ENCODE data around the gene CACNB2.

CACNB2 gene

DNA sequence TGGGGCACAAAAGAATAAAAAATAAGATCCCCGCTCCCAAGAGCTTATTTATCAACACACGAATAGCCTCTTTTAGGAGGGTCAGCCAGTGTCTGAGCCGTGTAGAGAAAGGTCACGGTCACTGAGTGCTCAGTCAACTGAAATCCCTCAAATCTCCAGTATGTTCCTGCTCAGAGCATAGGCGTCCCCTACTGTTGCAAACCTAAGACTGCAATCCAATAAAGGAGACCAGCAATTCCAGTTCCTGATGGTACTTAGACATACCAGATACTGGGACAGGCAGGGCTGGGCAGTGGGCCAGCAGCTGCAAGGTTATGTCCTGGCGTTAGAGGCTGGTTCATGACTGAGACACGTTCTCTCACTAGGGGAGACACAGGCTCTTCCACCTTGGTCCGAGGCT lies 93.6 kb downstream of the CACNB2 start:
- no peak for DNase-seq

DNA sequence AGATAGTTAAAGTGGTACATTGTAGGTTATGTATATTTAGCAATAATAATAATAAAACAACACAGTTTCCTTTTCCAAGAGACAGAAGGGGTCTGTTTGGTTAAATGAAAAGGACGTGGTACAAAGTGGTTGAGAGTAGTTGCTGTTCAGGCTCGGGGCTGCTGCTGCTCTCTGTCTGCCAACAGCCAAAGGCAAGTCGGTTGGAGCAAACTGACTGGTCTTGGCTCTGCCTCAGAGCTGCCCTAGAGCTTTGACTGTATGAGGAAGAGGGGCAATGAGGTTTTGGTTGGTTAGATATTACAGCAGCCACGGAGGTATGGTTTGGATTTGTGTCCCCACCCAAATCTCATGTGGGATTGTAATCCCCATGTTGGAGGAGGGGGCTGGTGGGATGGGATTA lies 95.3 kb downstream of the CACNB2 start:
- DNase-seq: no peak

DNA sequence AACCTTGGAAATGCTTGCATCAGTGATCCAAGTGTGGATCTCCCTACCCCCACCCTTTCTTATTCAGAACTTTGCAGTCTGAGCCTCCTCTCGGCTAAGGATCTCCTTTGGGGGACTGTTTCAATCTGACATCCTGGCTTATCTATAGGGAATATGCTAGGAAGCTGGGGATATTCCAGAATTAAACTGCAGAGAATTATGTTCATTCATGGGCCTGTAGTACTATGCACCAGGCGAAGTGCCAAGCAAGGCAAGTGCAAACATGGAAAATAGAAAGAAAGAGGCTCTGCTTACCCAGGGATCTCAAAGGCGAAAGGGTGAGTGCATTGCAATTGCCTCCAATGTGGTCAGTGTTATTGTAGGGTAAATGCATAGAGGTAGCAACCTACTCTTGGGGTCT lies 96.5 kb downstream of the CACNB2 start:
- no peak for DNase-seq

DNA sequence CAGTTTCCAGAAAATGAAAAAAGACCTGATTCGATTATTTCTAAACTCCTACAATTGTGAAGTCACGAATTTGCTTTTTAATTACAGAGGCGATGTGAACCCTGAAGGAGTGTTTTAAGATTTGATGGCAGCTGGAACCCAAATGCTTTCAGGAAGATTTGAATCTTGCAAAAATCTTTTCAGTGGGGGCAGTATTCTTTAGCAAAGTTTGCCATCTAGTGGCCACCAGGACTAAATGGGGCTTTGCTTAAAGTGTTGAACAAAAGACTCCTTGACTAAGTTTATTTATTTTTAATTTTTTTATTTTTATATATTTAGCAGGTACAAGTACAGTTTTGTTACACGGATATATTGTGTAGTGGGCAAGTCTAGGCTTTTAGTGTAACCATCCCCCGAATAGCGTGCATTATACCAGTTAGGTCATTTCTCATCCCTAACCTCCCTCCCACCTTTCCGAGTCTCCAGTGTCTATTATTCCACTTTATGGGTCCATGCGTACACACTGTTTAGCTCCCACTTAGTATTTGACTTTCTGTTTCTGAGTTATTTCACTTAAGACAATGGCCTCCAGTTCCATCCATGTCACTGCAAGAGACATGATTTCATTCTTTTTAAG lies 98.8 kb downstream of the CACNB2 start:
- DNase-seq: no peak

DNA sequence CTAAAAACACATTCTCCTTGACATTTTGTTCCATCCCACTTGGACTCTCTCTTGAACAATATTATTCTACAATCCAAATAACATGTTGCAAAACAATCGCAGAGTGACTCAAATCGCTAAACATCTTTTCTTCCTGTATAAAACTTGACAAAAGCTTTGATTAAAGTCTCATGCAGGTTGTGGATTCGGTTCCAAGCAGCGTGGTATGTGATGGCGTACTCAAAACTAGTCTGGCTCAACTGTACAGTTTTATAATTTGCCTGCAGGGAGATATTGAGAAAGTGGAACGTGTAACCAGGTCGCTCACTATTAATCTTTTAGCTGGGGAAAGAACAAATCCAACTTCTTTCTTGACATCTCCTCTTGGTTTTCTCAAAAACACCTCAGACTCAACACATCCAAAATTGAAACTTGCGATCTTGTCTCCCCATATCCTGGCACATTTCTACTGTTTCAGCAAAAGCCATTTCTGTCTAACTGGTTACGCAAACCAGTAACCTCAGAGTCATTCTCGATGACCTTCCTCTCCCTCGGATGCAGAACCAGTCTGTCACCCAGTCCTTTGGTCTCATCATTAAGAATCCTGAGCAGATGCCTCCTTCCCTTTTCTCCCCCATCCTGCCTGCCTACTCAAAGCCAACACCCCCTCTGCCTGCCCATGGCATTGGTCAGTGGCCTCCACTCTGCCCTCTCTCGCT lies 100.1 kb downstream of the CACNB2 start:
- DNase-seq: no peak

DNA sequence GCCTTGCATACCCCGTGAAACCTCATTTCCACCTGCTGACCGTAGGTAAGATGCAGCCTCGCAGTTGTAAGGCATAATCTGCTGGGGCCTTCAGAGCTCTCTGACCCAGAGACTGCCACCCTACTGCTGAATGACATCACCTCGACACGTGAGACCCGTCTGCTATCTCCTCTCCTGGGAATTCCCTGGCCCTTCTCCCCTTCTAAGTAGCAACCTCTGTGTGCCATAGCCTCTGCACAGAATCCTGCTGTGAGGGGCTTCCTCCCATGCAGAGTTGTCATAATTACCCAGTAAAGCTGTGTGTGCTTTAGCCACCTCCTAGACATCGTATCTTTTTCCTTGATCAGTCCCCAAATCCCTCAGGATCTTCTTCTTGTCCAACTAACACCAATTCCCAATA lies 106.7 kb downstream of the CACNB2 start:
- no peak for DNase-seq

DNA sequence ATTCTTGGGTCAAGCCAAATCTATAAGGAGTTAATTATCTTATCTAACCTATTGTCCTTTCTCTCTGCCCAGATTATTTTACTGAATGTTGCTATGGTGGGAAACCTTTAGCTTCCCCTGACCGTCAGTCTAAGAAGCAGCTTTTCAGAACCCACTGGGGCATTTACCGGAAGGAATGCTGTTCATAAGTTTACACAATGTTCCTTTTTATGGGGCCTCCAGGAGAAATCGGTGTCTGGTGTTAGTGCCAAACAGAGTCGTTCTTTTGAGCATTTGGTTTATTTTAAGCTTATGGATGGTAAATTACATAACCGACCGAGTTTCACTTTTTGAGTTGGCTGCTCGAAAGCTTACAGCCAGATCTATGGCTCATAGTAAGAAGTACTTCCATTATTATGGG lies 111.9 kb downstream of the CACNB2 start:
- no peak for DNase-seq

DNA sequence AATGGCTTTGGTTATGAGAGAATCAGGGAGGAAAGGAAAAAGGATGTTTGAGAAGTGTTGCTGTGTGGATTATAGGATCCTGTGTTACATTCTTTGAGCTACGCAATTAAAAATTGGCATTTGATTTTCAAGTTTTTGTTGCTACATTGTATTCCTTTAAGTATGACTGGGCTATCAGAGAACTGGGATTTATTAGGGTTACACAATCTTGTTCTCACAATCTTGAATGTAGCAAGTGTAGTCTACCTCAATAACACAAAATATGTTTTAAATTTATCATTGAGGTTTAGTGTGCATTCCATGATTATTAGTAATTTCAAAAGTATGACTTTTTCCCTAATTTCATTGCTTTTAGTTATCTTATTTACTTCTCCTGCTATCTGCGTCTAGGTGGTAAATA lies 113.9 kb downstream of the CACNB2 start:
- DNase-seq: no peak

DNA sequence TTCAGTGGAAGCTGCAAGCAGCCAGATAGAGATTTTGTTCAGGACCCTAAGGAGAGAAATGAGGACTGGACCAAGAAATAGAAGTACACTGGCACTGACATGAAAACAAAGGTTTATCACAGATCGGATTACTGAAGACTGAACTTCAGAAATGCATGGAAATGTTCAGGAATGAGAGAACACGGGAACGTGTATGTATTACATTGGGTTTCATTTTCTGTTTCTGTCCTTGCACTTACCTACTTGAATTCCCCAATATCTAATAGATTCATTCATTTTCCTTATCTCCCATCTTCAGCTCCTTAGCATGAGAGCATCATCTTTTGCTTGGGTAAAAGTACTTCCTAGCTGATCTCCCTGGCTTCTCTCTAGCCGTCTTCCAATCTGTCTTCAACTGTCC lies 114.5 kb downstream of the CACNB2 start:
- DNase-seq: no peak

DNA sequence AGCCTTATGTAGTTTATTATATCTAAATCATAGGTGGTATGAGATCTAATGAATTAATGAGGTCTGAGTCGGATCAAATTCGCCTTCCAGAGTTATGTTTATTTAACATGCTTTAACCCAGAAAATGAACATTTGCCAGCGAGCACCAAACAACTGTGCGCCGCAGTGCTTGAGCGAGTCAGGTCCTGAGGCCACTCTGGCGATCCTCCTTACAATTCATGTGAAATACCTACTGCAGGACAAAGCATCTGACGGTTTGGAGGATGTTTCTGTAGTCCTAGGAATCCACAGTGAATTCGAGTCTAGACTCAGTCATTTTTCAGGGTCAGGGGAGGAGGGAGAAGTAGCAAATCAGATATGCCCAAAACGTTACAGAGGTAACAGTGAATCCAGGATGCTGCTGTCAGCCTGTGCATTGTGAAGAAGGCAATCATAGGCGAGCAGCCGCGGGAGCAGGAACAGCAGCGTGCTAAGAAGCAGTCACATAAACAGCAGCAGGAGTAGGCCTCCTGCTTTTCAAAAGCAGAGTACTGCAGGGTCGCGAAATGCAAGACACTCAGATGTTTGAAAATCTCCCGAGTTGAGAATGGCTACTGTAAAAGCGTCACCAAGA lies 120.2 kb downstream of the CACNB2 start:
- no peak for DNase-seq

DNA sequence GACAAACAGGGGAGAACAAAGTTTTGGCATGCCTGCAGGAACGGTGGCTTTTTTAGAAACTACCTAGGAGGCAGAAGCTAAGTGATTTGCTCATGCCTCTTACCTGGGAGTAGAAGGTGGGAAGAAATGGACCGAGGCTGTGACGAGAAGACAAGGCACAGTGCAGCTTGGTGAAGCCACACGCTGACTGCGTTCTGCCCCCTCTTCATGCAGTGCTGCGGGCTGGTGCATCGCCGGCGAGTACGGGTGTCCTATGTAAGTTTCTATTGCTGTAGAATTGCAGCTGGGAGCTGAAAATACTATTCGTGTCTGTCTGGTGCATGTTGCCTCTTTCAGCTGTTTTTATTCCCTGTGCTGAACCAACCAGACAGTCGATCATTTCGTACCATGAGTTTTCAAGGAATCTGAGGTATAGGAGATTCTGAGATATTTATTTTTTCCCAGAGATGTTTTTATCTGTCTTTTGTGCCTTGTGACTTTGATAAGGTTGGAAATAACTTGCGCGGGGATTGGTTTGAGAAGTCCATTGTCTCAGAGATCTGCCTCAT lies 120.9 kb downstream of the CACNB2 start:
- no peak for DNase-seq

DNA sequence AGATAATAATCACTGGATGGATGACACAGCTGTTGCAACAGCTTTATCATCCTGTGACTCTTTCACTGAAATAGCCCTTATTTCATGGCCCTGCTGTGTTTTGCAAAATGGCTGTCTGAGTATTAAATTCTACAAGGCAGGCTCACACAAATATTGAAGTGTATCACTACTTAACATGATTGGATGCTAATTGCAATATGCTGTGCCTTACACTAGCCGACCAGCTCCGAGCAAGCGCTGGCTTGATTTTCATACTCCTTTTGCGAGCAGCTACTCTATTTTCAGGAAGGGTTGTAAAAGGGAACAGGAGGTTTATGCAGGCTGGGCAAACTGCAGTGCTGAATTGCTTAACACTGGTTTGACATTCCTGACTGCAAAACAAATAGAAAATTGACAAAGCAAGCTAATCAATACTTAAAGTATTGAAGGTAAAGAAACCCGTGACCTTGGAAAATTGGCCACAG lies 121.6 kb downstream of the CACNB2 start:
- no peak for DNase-seq

DNA sequence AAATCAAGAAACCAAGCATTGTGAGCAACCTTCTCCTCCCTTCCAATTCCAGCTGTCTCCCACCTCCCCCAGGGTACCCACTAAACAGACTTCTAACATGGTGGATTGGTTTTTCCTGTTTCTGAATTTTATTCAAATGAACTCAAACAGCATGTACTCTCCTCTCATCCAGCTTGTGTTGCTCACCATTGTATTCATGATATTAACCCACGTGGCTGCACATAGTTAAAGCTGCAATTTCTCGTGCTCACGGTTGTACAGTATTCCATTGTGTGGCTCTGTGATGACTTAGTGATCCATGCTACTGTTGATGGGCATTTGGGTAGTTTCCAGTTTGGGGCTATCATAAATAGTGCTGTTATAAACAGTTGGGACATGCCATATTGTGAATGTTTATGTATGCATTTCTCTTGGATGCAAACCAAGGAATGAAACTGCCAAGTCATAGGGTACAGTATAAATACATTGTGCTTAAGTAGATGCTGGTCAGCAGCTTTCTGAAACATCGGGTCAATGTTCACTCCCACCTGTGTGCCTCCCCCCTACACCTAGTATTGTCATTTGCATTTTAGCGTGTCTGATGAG lies 124.3 kb downstream of the CACNB2 start:
- no peak for DNase-seq

DNA sequence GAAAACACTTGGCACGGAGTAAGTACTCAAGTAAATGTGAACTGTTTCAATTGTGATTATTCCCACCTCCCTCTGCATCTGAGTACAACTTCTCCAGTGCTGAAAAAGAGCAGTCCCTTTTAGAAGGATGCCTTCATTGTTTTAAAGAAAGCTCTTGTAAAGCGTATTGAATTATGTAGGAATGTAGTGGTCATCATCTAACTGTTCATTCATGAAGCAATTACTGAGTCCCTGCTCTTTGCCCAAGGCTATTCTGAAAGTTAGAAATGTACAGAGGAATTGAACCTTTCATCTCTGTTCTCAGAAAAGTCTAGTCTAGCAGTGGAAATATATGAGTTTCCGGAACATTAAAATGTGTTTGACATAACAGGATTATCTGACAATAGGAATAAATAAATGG lies 127.8 kb downstream of the CACNB2 start:
- no peak for DNase-seq

DNA sequence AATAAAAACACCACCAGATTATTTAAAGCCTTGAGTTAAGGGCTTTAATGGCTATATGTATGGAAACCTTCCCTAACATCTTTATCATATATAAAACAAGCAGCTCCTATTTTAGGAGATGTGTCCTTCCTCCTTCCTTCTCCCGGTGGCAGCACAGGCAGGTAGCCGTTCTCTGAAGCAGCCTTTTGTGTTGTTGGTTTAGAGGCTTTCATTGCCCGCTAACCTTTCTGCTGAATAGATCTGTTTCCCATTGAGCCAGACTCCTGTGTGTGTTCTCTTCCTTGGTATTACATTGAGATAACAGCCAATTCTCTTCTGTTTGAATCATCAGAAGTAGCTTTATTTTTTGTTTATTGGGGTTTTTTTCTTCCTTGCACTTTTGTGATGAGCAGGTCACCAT lies 131.3 kb downstream of the CACNB2 start:
- no peak for DNase-seq

DNA sequence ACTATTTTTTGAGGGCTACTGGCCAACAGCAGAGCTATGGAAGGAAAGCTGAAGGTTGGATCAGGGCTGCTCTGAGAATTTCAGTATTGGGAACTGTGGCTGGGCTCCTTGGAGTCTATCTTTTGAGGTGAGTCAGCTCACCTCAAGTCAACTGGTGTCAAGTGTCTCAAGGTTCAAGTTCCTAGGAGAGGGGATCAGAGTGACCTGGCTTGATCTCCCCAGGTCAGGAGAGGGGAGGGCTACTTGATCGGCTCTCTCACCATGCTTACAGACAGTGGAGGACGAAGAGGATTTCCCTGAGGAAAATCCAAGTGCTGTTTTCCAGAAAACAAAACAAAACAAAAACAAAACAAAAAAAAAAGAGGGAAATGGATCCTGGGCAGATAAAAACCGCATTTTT lies 132.8 kb downstream of the CACNB2 start:
- no peak for DNase-seq

DNA sequence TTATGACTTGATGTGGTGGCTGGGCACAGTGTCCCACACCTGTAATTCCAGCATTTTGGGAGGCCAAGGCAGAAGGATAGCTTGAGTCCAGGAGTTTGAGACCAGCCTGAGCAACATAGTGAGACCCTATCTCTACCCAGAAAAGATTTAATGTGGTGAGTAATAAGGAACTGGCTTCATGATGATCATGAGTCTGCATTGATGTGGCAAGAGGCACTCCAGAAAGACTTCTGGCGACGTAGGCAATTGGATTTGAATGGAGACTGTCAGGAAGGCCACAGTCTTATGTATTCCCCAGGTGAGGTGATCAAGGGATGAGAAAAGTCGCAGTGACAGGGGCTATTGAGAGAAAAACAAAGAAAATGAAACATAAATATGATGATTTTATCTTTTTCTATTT lies 138.0 kb downstream of the CACNB2 start:
- DNase-seq: no peak

DNA sequence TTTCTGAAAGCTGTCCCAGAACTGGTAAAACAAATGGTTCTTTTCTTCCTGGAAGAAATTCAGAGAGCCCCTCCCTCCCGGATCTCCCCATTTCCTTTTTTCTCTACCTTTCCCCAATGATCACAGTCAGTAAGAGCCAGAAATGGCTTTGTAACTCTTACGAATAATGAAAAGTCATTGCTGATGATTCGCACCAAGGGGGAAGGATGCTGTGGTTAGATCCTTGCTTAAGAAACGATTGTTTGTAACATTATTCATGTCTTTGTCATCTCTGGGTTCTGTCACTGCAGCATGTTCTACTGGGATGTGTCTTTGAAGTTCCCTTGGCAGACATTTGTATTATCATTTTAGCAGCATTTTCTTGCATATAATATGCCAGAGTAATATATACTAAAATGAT lies 138.9 kb downstream of the CACNB2 start:
- no peak for DNase-seq

DNA sequence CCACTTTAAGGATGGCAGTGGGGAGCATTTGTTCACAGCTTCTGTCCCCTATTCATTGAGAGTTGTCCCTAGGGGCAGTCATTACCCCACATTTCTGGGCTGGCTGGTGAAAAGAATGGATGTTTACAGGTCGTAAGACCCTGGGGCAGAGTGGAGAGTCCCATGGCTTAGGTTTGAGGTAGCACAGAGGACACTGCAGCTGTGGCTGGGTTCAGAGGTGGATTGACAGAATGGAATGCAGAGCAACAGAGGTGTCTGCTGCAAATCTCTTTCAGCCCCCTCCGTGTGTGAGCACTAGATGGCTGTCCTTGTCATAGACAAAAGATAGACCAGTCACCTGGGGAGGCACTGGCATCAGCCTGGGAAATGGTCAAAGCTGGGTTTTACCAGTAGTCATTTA lies 141.9 kb downstream of the CACNB2 start:
- DNase-seq: no peak

DNA sequence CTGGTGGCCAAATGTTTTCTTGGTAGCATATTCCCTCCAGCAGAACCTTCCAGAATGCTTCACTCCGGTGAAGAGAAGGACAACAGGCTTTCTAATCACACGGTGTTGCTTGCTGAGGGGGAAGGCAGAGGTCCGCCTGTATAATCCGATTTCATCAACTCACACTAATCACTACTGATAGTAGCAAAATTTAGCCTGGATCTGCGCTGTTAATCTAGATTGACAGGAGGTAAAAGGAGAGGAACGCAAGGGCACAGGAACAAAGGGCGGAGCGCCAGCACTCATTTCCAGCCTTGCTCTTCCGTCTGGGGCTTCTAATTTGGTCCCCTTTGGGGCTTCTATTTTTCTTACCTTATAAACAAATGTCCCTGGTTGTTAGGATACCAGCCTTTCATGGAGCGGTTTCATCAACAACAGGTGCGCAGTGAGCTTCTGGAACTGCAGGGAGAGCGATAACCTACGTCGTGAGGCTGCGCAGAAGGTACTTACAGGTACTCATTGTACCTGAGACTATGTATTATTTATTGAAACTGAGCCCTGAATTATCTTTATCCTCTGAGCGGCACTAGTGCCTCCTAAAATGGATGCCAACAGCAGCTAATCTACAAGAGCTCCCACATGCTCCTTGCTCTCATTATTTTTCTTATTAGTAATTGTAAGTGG lies 150.6 kb downstream of the CACNB2 start:
- no peak for DNase-seq

DNA sequence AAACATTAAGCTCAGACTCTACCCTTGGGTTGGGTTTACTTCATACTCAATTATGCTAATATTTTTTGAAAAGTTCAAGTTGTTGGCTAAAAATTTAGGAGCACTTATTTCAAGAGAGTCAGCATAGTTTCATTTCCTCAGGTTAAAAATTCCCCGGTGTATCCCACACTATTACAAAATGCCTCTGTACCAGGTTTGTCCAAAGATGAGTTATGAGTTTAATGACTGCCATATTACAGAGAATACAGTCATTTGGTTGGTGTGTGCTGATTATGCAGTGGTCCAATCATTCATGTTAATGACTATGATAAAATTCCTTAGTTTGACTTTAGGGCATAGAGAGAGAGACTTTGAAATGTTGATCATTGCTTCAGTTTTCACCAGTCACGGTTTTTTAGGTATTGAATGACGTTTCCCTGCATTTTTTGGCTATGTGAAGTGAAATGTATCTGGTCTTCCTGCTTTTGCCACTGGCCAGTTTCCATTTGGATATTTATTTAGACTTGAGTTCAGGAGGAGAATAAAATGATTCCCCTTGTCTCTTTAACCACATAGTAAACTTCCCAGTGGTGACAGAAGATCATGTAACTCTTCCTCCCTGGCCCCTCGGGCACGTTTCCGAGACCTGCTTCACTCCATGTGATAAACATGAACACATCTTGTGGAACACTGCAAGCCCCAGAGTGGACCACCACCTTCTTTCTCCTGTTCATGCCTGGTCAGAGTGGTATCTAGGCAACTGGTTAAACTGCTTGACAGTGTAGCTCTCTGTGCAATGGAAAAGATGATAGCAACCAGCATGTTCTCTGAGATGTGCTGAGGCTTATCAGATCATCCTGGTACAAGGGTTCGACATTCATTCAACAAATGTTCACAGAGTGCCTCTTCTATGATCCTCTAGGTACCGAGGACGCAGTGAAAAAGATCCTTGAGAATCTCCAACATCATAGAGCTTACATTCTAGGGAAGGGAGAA lies 153.6 kb downstream of the CACNB2 start:
- DNase-seq: no peak

DNA sequence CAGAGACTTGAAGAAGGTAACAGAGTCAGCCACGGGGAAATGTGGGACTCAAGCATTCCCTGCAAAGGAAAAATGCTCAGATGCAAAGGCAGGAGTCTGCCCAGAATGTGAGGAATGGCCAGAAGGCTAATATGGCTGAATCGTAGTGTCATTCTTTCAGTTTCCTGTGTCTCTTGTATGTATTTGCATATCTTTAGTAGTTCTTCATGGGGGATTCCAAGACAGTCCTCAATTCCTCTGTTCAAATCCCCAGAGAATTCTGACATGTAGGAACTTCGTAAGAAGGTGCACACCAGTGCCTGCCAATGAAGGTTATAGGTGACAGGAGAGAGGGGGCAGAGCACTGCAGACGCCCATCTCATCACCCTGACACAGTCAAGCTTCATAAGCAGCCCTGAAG lies 154.4 kb downstream of the CACNB2 start:
- no peak for DNase-seq

Measured in activated CD4-positive, alpha-beta T cell treated with anti-CD3 and anti-CD28 coated beads, Interleukin-2, amount 50 U/mL, for 4 hours (primary cell).